RWPE1 (cell line): ENCODE data around the gene ZCCHC2.

Experiments
- CTCF ChIA-PET: fragments of 350-600 bp; sonication (Branson Sonifier 250); formaldehyde crosslinking; extraction: SDS; loops from one replicate; lab custom pipeline; 2021; lab: Yijun Ruan, JAX
- POLR2A ChIA-PET: fragments of 400-600 bp; formaldehyde crosslinking; extraction: SDS; loops from one replicate; lab custom pipeline; 2020; ENCODE audit warnings: antibody characterized with exemption; ENCODE audit not compliant: low non-redundant PET; lab: Yijun Ruan, JAX
- DNase-seq: peaks from one replicate; pipeline ENCODE4 v3.0.0; 2012; ENCODE audit warnings: low spot score
- H3K27ac ChIP-seq: fragments of 450-650 bp; 2 replicates; pipeline ENCODE4 v1.5.1; 2017
- CTCF ChIP-seq: fragments of 450-650 bp; conservative IDR thresholded peaks from 2 replicates; pipeline ENCODE4 v1.5.1; 2017; ENCODE audit warnings: low read depth, mild to moderate bottlenecking

The ZCCHC2 gene

GRCh38 chr18:62509779-62510178, 13.0 kb upstream of the ZCCHC2 start:
- ChIA-PET POLR2A (no interaction called here), CTCF (no interaction called here)
- TF ChIP-seq CTCF: no peak
- DNase-seq: no peak
- no peak overlapping the region for H3K27ac ChIP-seq

GRCh38 chr18:62510789-62511188, 12.0 kb upstream of the ZCCHC2 start:
- POLR2A ChIA-PET: no interaction called here
- CTCF ChIA-PET: interaction anchor here (0.6 to 0.8 kb wide), 2 partner anchors 18 to 784 kb away, joined by 4 to 5 read pairs; no protein-coding TSS in a partner anchor
- H3K27ac ChIP-seq: no peak overlapping the region
- TF ChIP-seq CTCF: no peak
- no peak for DNase-seq

GRCh38 chr18:62512532-62512931, 10.3 kb upstream of the ZCCHC2 start:
- CTCF ChIA-PET: interaction anchor here (0.6 kb wide), 1 partner anchor 10 kb away, joined by 5 read pairs; the partner anchor contains the start of gene ZCCHC2

GRCh38 chr18:62512996-62513395, 9.8 kb upstream of the ZCCHC2 start:
- no peak for TF ChIP-seq CTCF
- H3K27ac ChIP-seq: no peak overlapping the region
- ChIA-PET CTCF (interaction anchor here (0.6 kb wide), 2 partner anchors 10 to 124 kb away, joined by 3 to 5 read pairs; partner anchors contain the start of gene ZCCHC2), POLR2A (no interaction called here)
- DNase-seq: no peak

More at GRCh38 chr18:62512532-62512931, 10.3 kb upstream of the ZCCHC2 start:
- no peak for TF ChIP-seq CTCF
- DNase-seq: no peak
- H3K27ac ChIP-seq: no peak overlapping the region
- POLR2A ChIA-PET: no interaction called here

- ChIA-PET CTCF (interaction anchor here (0.7 kb wide), 2 partner anchors 102 to 221 kb away, joined by 3 read pairs; no protein-coding TSS in a partner anchor), POLR2A (no interaction called here)
- DNase-seq: no peak
- H3K27ac ChIP-seq: no peak overlapping the region
- TF ChIP-seq CTCF: no peak
These were observed 8.3 kb upstream of the ZCCHC2 start for GRCh38 chr18:62514570-62514969.

- H3K27ac ChIP-seq: no peak overlapping the region
- DNase-seq: no peak
- ChIA-PET CTCF (no interaction called here), POLR2A (no interaction called here)
- no peak for TF ChIP-seq CTCF
These were observed 6.6 kb upstream of the ZCCHC2 start for GRCh38 chr18:62516242-62516641.
